ENCODE results near the gene PDE4A.

DNA sequence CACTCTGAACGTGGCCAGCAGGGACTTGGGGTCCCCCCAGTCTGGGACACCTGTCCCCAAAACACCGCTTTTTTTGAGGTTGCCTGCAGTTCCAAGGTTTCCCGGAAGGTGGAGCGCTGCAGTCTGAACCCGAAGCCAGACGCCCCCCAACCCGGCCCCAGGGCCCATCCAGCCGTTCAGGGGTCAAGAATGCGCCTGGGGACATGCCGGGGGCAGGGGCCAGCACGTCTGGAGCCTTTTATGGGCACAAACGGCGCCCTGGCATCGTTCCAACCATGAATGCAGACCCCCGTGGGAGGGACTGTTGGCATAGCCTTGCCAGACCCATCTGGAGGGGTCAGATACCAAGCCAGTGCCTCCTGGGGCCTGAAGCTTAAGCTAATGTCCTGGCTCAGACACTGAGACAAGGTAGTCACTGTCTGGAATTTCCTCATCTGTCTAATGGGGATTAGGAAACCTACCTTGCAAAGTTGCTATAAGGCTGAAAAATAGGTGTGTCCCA, 90.0 kb downstream of the PDE4A start:
- no peak for TF ChIP-seq EZH2 (IDR thresholded peaks at IDR 0.05; ENCODE audit: insufficient read depth, poor library complexity, severe bottlenecking)
- TF ChIP-seq EZH2phosphoT487 (IDR thresholded peaks at IDR 0.05; ENCODE audit: insufficient read depth, low read depth): no peak
